ENCODE results near the gene SULT4A1.

The SULT4A1 gene

GRCh38 chr22:43891360-43892182, 29.3 kb upstream of the SULT4A1 start, which contains the start of gene PNPLA5:
Gene PNPLA5, minus strand, starts transcription at chr22:43892013. Its CDS starts 133 bp downstream, at chr22:43891880.
- H3K4me1 ChIP-seq: no peaks in the 10 kb centered on the region
- H3K36me3 ChIP-seq (ENCODE audit: control insufficient read depth, insufficient read depth, low read length): no peaks in the 10 kb centered on the region
- no peak within 1 kb of the TSS for H3K4me2 ChIP-seq (ENCODE audit: low read length)
- peaks cover 4% of the 10 kb centered on the region for H3K27me3 ChIP-seq (ENCODE audit: control insufficient read depth, insufficient read depth, low read length)
- no peaks in the 10 kb centered on the region for H3K9me3 ChIP-seq (ENCODE audit: control insufficient read depth, low read length)
- no peak within 1 kb of the TSS for H3K9ac ChIP-seq
- H3K4me3 ChIP-seq (ENCODE audit: low read depth, low read length): peak within 1 kb of the TSS; percentile 4
- TF ChIP-seq CTCF (IDR thresholded peaks at IDR 0.05): no peak
- no peak within 1 kb of the TSS for H3K27ac ChIP-seq
- H2AFZ ChIP-seq: peak within 1 kb of the TSS; percentile 53
- H3K79me2 ChIP-seq: no peaks in the 10 kb centered on the region

- Histone ChIP-seq H3K27ac (no peak overlapping the region), H2AFZ (no peak overlapping the region), H3K79me2 (no peaks in the 10 kb centered on the region), H3K4me1 (no peaks in the 10 kb centered on the region), H3K27me3 (ENCODE audit: control insufficient read depth, insufficient read depth, low read length) (peaks cover 4% of the 10 kb centered on the region), H3K4me2 (ENCODE audit: low read length) (no peak overlapping the region), H3K36me3 (ENCODE audit: control insufficient read depth, insufficient read depth, low read length) (no peaks in the 10 kb centered on the region), H3K9me3 (ENCODE audit: control insufficient read depth, low read length) (no peaks in the 10 kb centered on the region), H3K4me3 (ENCODE audit: low read depth, low read length) (no peak overlapping the region), H3K9ac (no peak overlapping the region)
- no peak for TF ChIP-seq CTCF (IDR thresholded peaks at IDR 0.05)
Observed at GRCh38 chr22:43890901-43891331, 28.6 kb upstream of the SULT4A1 start.

DNA sequence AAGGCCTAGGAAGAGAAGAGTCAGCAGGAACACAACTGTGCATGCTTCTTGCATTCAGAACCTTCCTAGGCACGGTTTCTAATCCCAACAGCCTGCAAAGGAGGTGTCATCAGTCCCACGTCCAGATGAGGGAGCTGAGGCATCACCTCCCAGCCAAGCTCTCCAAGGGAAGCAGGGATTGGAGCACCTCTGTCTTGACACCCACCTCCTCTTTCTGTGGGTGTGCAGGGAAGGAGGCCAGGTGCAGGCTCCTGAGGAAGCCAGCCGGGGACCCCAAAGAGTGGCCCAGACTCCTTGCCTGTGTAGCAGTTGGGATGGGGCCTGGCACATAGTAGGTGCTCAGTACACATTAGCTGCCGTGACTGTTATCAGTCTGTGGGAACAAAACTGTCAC, 27.5 kb upstream of the SULT4A1 start:
- no peak overlapping the region for H3K4me3 ChIP-seq (ENCODE audit: low read depth, low read length)
- H3K36me3 ChIP-seq (ENCODE audit: control insufficient read depth, insufficient read depth, low read length): no peaks in the 10 kb centered on the region
- no peak overlapping the region for H3K4me2 ChIP-seq (ENCODE audit: low read length)
- no peak for TF ChIP-seq CTCF (IDR thresholded peaks at IDR 0.05)
- H3K79me2 ChIP-seq: no peaks in the 10 kb centered on the region
- no peaks in the 10 kb centered on the region for H3K9me3 ChIP-seq (ENCODE audit: control insufficient read depth, low read length)
- H3K9ac ChIP-seq: no peak overlapping the region
- no peaks in the 10 kb centered on the region for H3K4me1 ChIP-seq
- no peak overlapping the region for H2AFZ ChIP-seq
- H3K27me3 ChIP-seq (ENCODE audit: control insufficient read depth, insufficient read depth, low read length): peaks cover 4% of the 10 kb centered on the region
- H3K27ac ChIP-seq: no peak overlapping the region

DNA sequence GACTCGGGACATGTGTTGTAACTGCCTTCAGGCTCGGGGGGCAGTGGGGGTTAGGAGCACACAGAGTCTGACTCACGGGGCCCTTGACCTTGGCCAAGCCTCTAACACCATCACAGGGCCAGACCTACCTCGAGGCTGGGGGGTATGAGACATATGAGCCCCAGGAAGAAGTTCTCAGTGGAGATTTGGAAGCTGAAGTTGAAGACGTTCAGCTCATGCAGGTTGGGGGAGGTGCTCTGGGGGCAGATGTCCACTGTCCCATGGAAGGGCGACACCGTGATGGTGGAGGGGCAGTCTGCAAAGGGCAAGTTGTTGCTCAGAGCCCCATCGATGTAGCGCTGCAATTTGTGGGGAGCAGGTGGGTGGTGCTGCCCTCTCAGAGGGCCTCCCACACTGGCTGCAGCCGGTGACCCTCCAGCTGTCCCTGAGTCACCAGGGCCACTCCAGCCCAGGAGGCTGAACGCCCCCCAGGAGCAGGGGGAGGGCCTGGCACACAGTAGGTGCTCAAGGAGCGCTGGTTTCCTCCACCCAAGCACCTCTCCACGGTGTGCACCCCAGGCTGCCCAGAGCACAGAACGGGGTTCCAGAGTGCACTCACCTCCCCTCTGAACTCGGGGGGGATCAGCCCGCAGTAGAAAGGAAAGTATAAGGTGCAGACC, 27.0 kb upstream of the SULT4A1 start:
- Histone ChIP-seq H3K27me3 (ENCODE audit: control insufficient read depth, insufficient read depth, low read length) (peaks cover 4% of the 10 kb centered on the region), H3K9ac (no peak overlapping the region), H3K36me3 (ENCODE audit: control insufficient read depth, insufficient read depth, low read length) (no peaks in the 10 kb centered on the region), H3K9me3 (ENCODE audit: control insufficient read depth, low read length) (no peaks in the 10 kb centered on the region), H3K4me3 (ENCODE audit: low read depth, low read length) (no peak overlapping the region), H3K4me1 (no peaks in the 10 kb centered on the region), H3K4me2 (ENCODE audit: low read length) (no peak overlapping the region), H3K79me2 (no peaks in the 10 kb centered on the region), H2AFZ (no peak overlapping the region), H3K27ac (no peak overlapping the region)
- TF ChIP-seq CTCF (IDR thresholded peaks at IDR 0.05): no peak
